GM18526 (cell line): ENCODE measurements around the gene HOMER3.

Experiments used
- POLR2A ChIP-seq: IDR thresholded peaks from 3 replicates; pipeline ENCODE4 v1.6.1; 2011; ENCODE audit not compliant: insufficient read length; ENCODE audit errors: extremely low read depth

HOMER3 gene

DNA sequence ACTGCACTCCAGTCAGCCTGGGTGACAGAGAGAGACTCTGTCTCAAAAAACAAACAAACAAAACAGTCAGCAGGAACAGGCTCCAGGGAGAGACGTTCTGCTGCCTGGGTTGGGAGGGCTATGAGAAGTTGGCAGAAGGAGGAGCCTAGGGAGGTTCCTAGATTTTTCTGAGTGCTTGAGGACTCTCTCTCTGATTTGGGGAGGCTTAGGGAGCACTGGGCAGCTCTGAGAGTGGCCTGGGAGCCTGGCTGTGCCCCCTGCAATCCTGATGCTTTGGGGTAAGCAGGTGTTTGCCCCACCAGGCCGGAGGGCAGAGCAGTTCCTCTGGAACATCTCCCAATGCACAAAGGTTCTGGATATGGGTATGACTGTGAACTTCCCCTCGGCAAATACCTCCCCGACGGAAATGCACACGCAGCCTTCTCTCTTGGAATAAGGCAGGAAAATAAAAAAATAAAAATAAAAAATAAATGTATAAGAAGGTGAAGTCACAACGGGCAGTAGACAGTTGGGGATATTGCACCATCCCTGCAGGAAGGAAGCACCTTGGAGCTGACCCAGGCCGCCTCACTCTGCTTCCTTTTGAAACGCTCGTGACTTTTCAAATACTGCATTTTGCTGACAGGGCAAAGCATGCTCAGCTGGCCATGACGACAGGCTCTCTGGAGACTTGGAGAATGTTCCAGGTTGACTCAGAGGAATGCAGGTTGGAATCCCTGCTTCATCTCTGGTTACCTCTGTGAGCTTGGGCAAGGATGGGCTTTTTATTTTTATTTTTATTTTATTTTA, 26.5 kb upstream of the HOMER3 start:
- no peak for TF ChIP-seq POLR2A

- no peak for TF ChIP-seq POLR2A
Measured at GRCh38 chr19:18966307-18966706, 25.3 kb upstream of the HOMER3 start.

DNA sequence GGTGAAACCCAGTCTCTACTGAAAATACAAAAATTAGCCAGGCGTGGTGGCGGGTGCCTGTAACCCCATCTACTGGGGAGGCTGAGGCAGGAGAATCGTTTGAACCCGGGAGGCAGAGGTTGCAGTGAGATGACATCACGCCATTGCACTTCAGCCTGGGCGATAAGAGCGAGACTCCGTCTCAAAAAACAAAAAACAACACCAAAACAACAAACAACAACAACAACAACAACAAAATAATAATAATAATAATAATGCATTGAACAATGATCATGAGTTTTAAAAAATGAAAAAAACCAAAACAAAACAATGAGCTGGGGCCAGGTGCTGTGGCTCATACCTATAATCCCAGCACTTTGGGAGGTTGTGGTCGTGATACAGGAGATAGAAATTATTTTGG, 23.1 kb upstream of the HOMER3 start:
- no peak for TF ChIP-seq POLR2A

DNA sequence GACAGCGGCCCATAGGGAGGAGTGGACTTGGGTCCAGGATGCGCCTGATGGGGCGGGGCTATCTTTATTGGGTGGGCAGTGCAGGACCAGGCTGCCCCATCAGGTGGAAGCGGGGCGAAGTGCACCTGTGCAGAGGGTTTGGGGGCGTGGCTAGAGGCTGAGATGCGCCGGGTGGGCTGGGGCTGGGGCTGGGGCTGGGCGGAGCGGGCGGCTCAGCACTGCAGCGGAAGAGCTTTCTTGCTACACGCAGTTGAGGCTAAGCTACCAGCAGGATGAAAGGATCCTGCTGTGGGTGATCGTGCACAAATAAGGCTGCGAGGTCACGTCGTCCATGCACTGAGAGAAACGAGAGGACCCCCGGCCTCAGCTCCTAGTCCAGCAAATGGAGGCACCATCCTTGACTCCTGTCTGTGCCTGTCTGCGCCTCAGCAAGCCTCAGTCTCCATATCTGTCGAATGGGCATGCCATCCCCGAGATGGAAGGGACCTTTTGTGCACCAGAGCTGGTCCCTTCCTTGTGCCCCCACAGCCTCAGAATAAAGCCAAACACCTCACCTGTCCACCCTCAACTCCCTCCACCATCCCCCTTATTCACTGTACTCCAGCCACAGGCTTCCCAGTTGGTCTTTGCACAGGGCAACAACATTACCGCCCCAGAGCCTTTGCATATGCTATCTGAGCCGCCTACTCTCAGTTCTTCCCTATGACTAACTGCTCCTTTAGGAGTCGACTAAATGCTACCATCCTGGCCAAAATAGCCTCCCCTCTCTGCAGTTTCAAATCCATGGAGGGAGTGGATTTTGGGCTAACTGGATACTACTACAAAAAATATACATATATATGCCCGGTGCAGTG, 21.0 kb upstream of the HOMER3 start:
- TF ChIP-seq POLR2A, result no peak

- no peak for TF ChIP-seq POLR2A
Measured at GRCh38 chr19:18960370-18960769, 19.4 kb upstream of the HOMER3 start.

GRCh38 chr19:18955042-18955441, 14.0 kb upstream of the HOMER3 start:
- no peak for TF ChIP-seq POLR2A

GRCh38 chr19:18954094-18954493, 13.1 kb upstream of the HOMER3 start:
- TF ChIP-seq POLR2A, result no peak

- TF ChIP-seq POLR2A, result no peak
Measured at GRCh38 chr19:18951721-18952281, 10.8 kb upstream of the HOMER3 start.

DNA sequence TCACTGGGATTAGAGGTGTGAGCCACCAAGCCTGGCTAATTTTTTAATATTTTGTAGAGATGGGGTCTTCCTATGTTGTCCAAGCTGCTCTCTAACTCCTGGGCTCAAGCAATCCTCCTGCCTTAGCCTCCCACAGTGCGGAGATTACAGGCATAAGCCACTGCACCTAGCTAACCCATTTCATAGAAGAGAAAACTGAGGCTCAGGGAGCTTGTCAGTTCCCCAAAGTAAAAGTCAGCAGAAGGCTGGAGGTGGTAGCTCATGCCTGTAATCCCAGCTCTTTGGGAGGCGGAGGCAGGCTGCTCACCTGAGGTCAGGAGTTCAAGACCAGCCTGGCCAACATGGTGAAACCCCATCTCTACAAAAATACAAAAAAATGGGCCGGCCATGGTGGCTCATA, 8.8 kb upstream of the HOMER3 start:
- TF ChIP-seq POLR2A, result no peak

DNA sequence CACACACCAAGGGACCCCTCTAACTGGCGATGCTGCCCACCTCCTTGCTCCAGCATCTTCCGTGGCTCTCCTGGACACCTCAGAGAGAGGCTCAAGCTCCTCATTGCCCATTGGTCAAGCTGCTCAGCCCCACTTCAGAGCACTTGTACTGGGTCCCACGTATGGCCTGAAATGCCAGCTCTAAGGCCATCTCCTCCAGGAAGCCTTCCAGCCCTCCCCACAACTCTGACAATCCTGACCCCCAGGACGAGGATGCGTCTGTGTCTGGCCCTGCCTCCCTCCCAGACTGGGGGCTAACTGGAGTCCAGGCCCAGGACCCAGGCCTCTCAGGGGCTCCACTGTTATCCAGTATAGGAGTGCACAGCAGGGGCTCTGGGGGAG, 7.9 kb upstream of the HOMER3 start:
- TF ChIP-seq POLR2A, result no peak

GRCh38 chr19:18948075-18948975, 7.3 kb upstream of the HOMER3 start:
- TF ChIP-seq POLR2A, result no peak

GRCh38 chr19:18946918-18947317, 5.9 kb upstream of the HOMER3 start:
- no peak for TF ChIP-seq POLR2A

DNA sequence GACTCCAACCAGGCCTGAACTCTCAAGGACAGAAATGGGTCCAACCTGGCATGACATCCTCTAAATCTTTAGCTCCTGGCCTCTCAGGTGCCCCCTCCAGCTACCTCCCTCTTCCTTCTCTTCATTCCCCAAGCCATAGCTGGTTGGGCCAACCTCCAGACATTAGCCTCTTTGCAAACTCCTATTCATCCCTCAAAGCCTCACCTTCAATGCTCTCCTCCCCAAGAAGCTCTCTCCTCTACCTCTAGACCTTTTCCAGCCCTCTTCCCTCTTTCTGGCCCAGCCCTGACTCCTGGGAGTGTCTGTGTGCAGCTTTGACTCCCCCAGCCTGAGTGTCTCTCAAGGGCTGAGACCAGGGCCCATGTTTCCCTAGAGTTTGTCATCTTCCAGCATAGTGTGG, 5.3 kb upstream of the HOMER3 start:
- TF ChIP-seq POLR2A, result no peak

DNA sequence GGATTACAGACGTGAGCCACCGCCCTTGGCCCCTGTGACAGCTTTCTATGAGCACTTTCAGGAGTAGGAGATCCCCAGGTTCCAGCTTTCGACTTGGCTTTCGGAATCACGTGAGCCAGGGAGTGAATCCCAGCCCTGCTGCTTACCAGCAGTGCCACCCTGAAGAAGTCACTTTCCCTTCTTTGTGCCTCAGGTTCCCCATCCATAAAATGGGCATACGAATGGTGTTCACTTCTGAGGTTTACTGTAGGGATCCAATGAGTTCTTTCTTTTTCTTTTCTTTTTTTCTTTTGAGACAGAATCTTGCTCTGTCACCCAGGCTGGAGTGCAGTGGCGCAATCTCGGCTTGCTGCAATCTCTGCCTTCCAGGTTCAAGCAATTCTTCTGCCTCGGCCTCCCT, 4.3 kb upstream of the HOMER3 start:
- TF ChIP-seq POLR2A, result no peak

GRCh38 chr19:18943465-18943864, 2.4 kb upstream of the HOMER3 start:
- no peak for TF ChIP-seq POLR2A
